Neural cell (in vitro differentiated cells): ENCODE measurements around the gene AHNAK. TPM values are rescaled to one million over a fixed set of nuclear protein-coding genes. Genes with fewer than 3 reads are reported as not detected.

Experiments
- H2AFZ ChIP-seq: fragments of 200-600, 300-800 bp; sonication (generic), shearing (Covaris generic); 2 replicates; pipeline ENCODE4 v1.6.0; 2014; ENCODE audit warnings: low read depth, mild to moderate bottlenecking, antibody characterized with exemption, low read length, moderate library complexity
- H3F3A ChIP-seq: fragments of 200-600 bp; shearing (Covaris generic); 2 replicates; pipeline ENCODE4 v1.6.1; 2016; ENCODE audit warnings: mild to moderate bottlenecking, moderate library complexity, mixed read lengths, antibody characterized with exemption, low read length; ENCODE audit not compliant: insufficient read depth, poor library complexity, severe bottlenecking
- H3K27ac ChIP-seq: fragments of 200-600, 300-800 bp; sonication (generic), shearing (Covaris generic); 2 replicates; pipeline ENCODE4 v1.5.1; 2014; ENCODE audit warnings: mild to moderate bottlenecking, low read length, moderate library complexity
- H3K27me3 ChIP-seq: fragments of 300-800, 200-600 bp; sonication (generic), shearing (Covaris generic); 2 replicates; pipeline ENCODE4 v1.6.0; 2014; ENCODE audit warnings: mild to moderate bottlenecking, low read depth, low read length, moderate library complexity; ENCODE audit not compliant: insufficient read depth
- H3K36me3 ChIP-seq: fragments of 300-800, 200-600 bp; sonication (generic), shearing (Covaris generic); 2 replicates; pipeline ENCODE4 v1.5.1; 2014; ENCODE audit warnings: mild to moderate bottlenecking, antibody characterized with exemption, low read length, moderate library complexity; ENCODE audit not compliant: insufficient read depth
- H3K4me2 ChIP-seq: fragments of 300-800, 200-600 bp; sonication (generic), shearing (Covaris generic); 2 replicates; pipeline ENCODE4 v1.6.0; 2014; ENCODE audit warnings: mild to moderate bottlenecking, low read length
- H3K4me3 ChIP-seq: fragments of 300-800, 200-600 bp; sonication (generic), shearing (Covaris generic); 2 replicates; pipeline ENCODE4 v1.5.1; 2014; ENCODE audit warnings: mild to moderate bottlenecking, low read length, moderate library complexity
- H3K79me2 ChIP-seq: fragments of 200-600 bp; shearing (Covaris generic); replicated peaks from 2 replicates; pipeline ENCODE4 v1.6.0; 2014; ENCODE audit warnings: mild to moderate bottlenecking, low read length, moderate library complexity; ENCODE audit not compliant: insufficient read depth
- H3K9ac ChIP-seq: fragments of 300-800, 200-600 bp; sonication (generic), shearing (Covaris generic); 2 replicates; pipeline ENCODE4 v1.6.1; 2016; ENCODE audit warnings: mild to moderate bottlenecking, low read length, mixed read lengths
- H3K9me2 ChIP-seq: fragments of 200-600 bp; shearing (Covaris generic); 2 replicates; pipeline ENCODE4 v1.6.1; 2016; ENCODE audit warnings: mild to moderate bottlenecking, low read length, mixed read lengths; ENCODE audit not compliant: insufficient read depth
- H3K9me3 ChIP-seq: fragments of 200-600, 300-800 bp; sonication (generic), shearing (Covaris generic); 2 replicates; pipeline ENCODE4 v1.6.1; 2016; ENCODE audit warnings: mild to moderate bottlenecking, mixed run types, low read length, moderate library complexity, mixed read lengths
- H4K20me1 ChIP-seq: fragments of 200-600 bp; shearing (Covaris generic); 2 replicates; pipeline ENCODE4 v1.6.1; 2016; ENCODE audit warnings: mild to moderate bottlenecking, mixed run types; ENCODE audit not compliant: insufficient read depth
- EP300 ChIP-seq: fragments of 450-650 bp; conservative IDR thresholded peaks from 2 replicates; pipeline ENCODE4 v1.6.1; 2014; ENCODE audit warnings: antibody characterized with exemption, mild to moderate bottlenecking, moderate library complexity; ENCODE audit not compliant: poor library complexity, severe bottlenecking
- EZH2 ChIP-seq: fragments of 200-600, 300-800 bp; shearing (Covaris generic), sonication (generic); IDR thresholded peaks from 2 replicates; pipeline ENCODE4 v1.6.1; 2014; ENCODE audit warnings: antibody characterized with exemption, low read length, borderline replicate concordance, mild to moderate bottlenecking; ENCODE audit not compliant: insufficient read depth, poor library complexity, severe bottlenecking
- MXI1 ChIP-seq: fragments of 450-650 bp; conservative IDR thresholded peaks from 2 replicates; pipeline ENCODE4 v1.6.1; 2014; ENCODE audit warnings: antibody characterized with exemption, mild to moderate bottlenecking; ENCODE audit not compliant: poor library complexity, severe bottlenecking
- POLR2AphosphoS5 ChIP-seq: IDR thresholded peaks from 2 replicates; pipeline ENCODE4 v1.6.1; 2012
- RAD21 ChIP-seq: fragments of 450-650 bp; conservative IDR thresholded peaks from 2 replicates; pipeline ENCODE4 v1.6.1; 2014; ENCODE audit warnings: antibody characterized with exemption, mild to moderate bottlenecking, moderate library complexity
- SMC3 ChIP-seq: fragments of 450-650 bp; conservative IDR thresholded peaks from 2 replicates; pipeline ENCODE4 v1.6.1; 2014; ENCODE audit warnings: antibody characterized with exemption, mild to moderate bottlenecking, moderate library complexity; ENCODE audit not compliant: poor library complexity
- TAF1 ChIP-seq: IDR thresholded peaks from 2 replicates; pipeline ENCODE4 v1.6.1; 2012; ENCODE audit warnings: low read depth
- polyA plus RNA-seq: library from polyadenylated mRNA; depleted of rRNA; stranded (reverse); fragments of >200 nt; gene quantifications from 2 replicates; pipeline ENCODE4 v1.2.3, GENCODE V29; 2014
- TF ChIP-seq, protein P1 (sequence below): IDR thresholded peaks from 2 replicates; pipeline ENCODE4 v1.6.1; 2012; ENCODE audit warnings: borderline replicate concordance
- TF ChIP-seq, protein P2 (sequence below): fragments of 450-650 bp; IDR thresholded peaks from 2 replicates; pipeline ENCODE4 v1.5.1; 2014; ENCODE audit warnings: antibody characterized with exemption, mild to moderate bottlenecking, moderate library complexity; ENCODE audit not compliant: poor library complexity, severe bottlenecking

Gene AHNAK
- polyA plus RNA-seq, 1 donor from 2014 or later = 0.11 TPM

DNA sequence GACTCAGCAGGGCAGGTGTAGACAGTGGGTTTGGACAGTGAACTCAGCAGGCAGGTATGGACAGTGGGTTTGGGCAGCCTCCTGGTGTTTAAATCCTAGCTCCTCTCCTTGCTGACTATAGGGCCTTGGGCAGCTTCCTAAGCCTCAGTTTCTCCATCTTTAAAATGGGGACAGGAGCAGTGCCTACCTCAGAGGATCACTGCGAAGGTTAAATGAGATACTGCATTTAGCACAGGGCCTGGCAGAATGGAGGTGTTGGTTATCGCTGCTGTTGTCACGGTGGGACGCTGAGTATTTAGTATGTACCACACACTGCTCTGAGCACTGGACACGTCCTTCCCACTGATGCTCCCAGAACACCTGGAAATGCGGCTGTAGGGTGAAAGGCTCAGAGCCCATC is 142.2 kb downstream of the AHNAK start:
- Histone ChIP-seq H3F3A (no peaks in the 10 kb centered on the region), H3K9ac (no peak overlapping the region), H3K4me3 (no peak overlapping the region), H3K27me3 (no peaks in the 10 kb centered on the region), H3K9me3 (no peaks in the 10 kb centered on the region), H3K27ac (no peak overlapping the region), H4K20me1 (no peaks in the 10 kb centered on the region), H3K9me2 (no peaks in the 10 kb centered on the region), H2AFZ (no peak overlapping the region), H3K79me2 (no peaks in the 10 kb centered on the region), H3K4me2 (no peak overlapping the region), H3K36me3 (no peaks in the 10 kb centered on the region)
- TF ChIP-seq TAF1 = no peak
- TF ChIP-seq, protein P1, sequence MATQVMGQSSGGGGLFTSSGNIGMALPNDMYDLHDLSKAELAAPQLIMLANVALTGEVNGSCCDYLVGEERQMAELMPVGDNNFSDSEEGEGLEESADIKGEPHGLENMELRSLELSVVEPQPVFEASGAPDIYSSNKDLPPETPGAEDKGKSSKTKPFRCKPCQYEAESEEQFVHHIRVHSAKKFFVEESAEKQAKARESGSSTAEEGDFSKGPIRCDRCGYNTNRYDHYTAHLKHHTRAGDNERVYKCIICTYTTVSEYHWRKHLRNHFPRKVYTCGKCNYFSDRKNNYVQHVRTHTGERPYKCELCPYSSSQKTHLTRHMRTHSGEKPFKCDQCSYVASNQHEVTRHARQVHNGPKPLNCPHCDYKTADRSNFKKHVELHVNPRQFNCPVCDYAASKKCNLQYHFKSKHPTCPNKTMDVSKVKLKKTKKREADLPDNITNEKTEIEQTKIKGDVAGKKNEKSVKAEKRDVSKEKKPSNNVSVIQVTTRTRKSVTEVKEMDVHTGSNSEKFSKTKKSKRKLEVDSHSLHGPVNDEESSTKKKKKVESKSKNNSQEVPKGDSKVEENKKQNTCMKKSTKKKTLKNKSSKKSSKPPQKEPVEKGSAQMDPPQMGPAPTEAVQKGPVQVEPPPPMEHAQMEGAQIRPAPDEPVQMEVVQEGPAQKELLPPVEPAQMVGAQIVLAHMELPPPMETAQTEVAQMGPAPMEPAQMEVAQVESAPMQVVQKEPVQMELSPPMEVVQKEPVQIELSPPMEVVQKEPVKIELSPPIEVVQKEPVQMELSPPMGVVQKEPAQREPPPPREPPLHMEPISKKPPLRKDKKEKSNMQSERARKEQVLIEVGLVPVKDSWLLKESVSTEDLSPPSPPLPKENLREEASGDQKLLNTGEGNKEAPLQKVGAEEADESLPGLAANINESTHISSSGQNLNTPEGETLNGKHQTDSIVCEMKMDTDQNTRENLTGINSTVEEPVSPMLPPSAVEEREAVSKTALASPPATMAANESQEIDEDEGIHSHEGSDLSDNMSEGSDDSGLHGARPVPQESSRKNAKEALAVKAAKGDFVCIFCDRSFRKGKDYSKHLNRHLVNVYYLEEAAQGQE = no peak
- TF ChIP-seq MXI1 = no peak
- TF ChIP-seq EP300 = no peak
- TF ChIP-seq EZH2 = no peak

DNA sequence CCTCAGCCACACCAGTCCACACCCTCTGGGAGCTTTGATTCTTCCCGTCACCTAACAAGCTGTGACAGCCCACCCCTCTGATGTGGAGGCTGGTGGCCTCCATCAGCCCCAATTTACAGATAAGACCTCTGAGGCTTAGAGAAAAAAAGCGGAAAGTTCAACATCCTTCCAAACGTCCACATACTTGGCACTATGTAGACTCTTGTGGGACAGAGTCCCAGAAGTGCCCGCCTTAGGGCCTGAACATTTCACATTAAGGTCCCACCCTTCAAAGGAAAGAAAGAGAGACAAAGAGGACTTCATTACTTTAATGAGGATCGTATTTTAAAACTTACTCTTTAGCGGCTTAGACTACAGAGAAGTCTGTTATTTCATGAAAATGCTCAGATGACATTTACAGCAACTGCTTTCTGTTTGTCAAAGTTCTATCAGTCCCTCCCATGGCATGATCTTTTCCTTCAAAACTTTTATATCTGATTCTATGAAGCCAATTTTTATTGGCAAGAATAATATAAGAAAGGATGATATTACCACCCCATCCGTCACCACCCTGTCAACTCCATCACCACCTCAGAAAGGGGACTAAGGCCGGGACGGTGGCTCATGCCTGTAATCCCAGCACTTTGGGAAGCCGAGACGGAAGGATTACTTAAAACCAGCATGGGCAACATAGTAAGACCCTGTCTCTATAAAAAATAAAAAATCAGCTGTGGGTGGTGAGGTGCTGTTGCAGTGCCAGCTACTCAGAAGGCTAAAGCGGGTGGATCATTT is 143.5 kb downstream of the AHNAK start:
- no peak overlapping the region for H3K9ac ChIP-seq

More for the DNA sequence above, 143.5 kb downstream of the AHNAK start:
- H3K27me3 ChIP-seq = no peaks in the 10 kb centered on the region
- no peak overlapping the region for H3K4me3 ChIP-seq
- no peaks in the 10 kb centered on the region for H4K20me1 ChIP-seq
- TF ChIP-seq EZH2 = no peak
- no peak for TF ChIP-seq SMC3
- TF ChIP-seq RAD21 = no peak
- TF ChIP-seq, protein P2, sequence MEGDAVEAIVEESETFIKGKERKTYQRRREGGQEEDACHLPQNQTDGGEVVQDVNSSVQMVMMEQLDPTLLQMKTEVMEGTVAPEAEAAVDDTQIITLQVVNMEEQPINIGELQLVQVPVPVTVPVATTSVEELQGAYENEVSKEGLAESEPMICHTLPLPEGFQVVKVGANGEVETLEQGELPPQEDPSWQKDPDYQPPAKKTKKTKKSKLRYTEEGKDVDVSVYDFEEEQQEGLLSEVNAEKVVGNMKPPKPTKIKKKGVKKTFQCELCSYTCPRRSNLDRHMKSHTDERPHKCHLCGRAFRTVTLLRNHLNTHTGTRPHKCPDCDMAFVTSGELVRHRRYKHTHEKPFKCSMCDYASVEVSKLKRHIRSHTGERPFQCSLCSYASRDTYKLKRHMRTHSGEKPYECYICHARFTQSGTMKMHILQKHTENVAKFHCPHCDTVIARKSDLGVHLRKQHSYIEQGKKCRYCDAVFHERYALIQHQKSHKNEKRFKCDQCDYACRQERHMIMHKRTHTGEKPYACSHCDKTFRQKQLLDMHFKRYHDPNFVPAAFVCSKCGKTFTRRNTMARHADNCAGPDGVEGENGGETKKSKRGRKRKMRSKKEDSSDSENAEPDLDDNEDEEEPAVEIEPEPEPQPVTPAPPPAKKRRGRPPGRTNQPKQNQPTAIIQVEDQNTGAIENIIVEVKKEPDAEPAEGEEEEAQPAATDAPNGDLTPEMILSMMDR = no peak
- TF ChIP-seq MXI1 = no peak
- TF ChIP-seq POLR2AphosphoS5 = no peak
- no peak for TF ChIP-seq EP300
- TF ChIP-seq TAF1 = no peak
- TF ChIP-seq, protein P1 = no peak
- no peaks in the 10 kb centered on the region for H3K79me2 ChIP-seq
- H3K4me2 ChIP-seq = no peak overlapping the region
- H3K27ac ChIP-seq = no peak overlapping the region
- no peaks in the 10 kb centered on the region for H3F3A ChIP-seq
- no peaks in the 10 kb centered on the region for H3K9me3 ChIP-seq
- H2AFZ ChIP-seq = no peak overlapping the region
- no peaks in the 10 kb centered on the region for H3K9me2 ChIP-seq
- H3K36me3 ChIP-seq = no peaks in the 10 kb centered on the region
